ENCODE data around the gene RBL2.

DNA sequence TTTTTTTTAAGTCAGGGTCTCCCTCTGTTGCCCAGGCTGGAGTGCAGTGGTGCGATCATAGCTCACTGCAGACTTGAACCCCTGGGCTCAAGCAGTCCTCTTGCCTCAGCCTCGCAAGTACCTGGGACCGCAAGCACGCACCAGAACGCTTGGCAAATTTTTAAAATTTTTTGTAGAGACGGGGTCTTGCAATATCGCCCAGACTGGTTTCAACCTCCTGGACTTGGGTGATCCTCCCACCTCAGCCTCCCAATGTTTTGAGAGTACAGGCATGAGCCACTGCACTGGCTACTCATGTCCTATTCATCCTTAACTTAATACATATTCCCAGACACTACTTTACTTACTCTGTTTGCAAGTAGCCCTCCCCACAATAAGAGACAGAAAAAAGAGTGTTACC is 16.3 kb upstream of the RBL2 start:
- TF ChIP-seq POLR2A (IDR thresholded peaks at IDR 0.05; ENCODE audit: low read length), result no peak
- no peak for TF ChIP-seq GATA1 (IDR thresholded peaks at IDR 0.05; ENCODE audit: low read depth, low read length)
